ENCODE measurements around the gene MOBP. TPM values are rescaled to one million over a fixed set of nuclear protein-coding genes. Genes with fewer than 3 reads are reported as not detected.

MOBP gene
- total and polyA plus RNA-seq, 2 of the 4 experiments (the other 2 are of a cell fraction): not detected

- Histone ChIP-seq H2BK5ac (ENCODE audit: low read depth, low read length, poor library complexity, severe bottlenecking) (no peak overlapping the region), H3K9me3 (ENCODE audit: control insufficient read depth, insufficient read depth, low read length) (no peaks in the 10 kb centered on the region), H2BK15ac (ENCODE audit: low read depth, low read length) (no peak overlapping the region), H4K91ac (ENCODE audit: insufficient read depth, low read depth, low read length) (no peak overlapping the region), H3K4me3 (ENCODE audit: insufficient read depth, low read depth, low read length) (no peak overlapping the region), H3K4me1 (ENCODE audit: control insufficient read depth, insufficient read depth, low read length) (no peaks in the 10 kb centered on the region), H3K56ac (ENCODE audit: extremely low read depth, insufficient read depth, low read length) (no peak overlapping the region), H3K14ac (replicated peaks; ENCODE audit: low read depth, low read length) (no peak overlapping the region), H3K27me3 (ENCODE audit: control insufficient read depth, insufficient read depth, low read length) (no peaks in the 10 kb centered on the region), H2AK5ac (ENCODE audit: low read depth, low read length) (no peak overlapping the region), H3K4ac (ENCODE audit: low read depth, low read length) (no peak overlapping the region), H4K5ac (ENCODE audit: low read depth, low read length) (no peak overlapping the region), H3K4me2 (ENCODE audit: low read depth, low read length) (no peak overlapping the region), H3K9ac (ENCODE audit: low read depth, low read length) (no peak overlapping the region), H3K18ac (ENCODE audit: low read depth, low read length) (no peak overlapping the region), H2BK120ac (ENCODE audit: low read depth, low read length) (no peak overlapping the region), H3K23ac (ENCODE audit: low read depth, low read length) (no peak overlapping the region), H2AFZ (replicated peaks; ENCODE audit: low read length, poor library complexity) (no peak overlapping the region), H2BK20ac (ENCODE audit: low read depth, low read length) (no peak overlapping the region), H3K36me3 (ENCODE audit: control insufficient read depth, insufficient read depth, low read length) (no peaks in the 10 kb centered on the region), H3K27ac (ENCODE audit: insufficient read depth, low read length) (no peak overlapping the region), H3K9me1 (ENCODE audit: insufficient read depth, low read length) (no peaks in the 10 kb centered on the region), H2AK9ac (replicated peaks; ENCODE audit: low read depth, low read length, poor library complexity) (no peak overlapping the region), H4K20me1 (ENCODE audit: insufficient read depth, low read length) (no peaks in the 10 kb centered on the region), H3K79me1 (ENCODE audit: low read depth in 1 of 2, low read length in 2 of 2) (no peaks in the 10 kb centered on the region), H4K8ac (ENCODE audit: low read depth in 2 of 2, low read length in 2 of 2) (no peak overlapping the region)
- in situ Hi-C loops (cut with MboI; ENCODE audit: low sequenced_read_pairs) (no loop called here), dilution Hi-C loops (cut with HindIII; ENCODE audit: low sequenced_read_pairs, unreplicated experiment) (no loop called here), intact Hi-C loops (cut with micrococcal nuclease) (no loop called here)
- CTCF ChIA-PET: no interaction called here
- ATAC-seq (ENCODE audit: low read depth) (no peak), DNase-seq (no peak)
- no peak for TF ChIP-seq POLR2A (IDR thresholded peaks at IDR 0.05; ENCODE audit: low read depth, low read length)
- POLR2A ChIA-PET (ENCODE audit: unreplicated experiment): no interaction called here
- BruUV-seq (replicated peaks): no TSS peak
These were observed 9.3 kb downstream of the MOBP start for GRCh38 chr3:39476783-39477182.
